Omental fat pad (tissue), 4 donors: ENCODE data around the gene SIK3. TPM values are rescaled to one million over a fixed set of nuclear protein-coding genes. Genes with fewer than 3 reads are reported as not detected.

ENCODE experiments used
- ATAC-seq: fragments of 150-250 bp; one replicate; pipeline ENCODE4 v1.9.1; 2016; ENCODE audit warnings: mild to moderate bottlenecking, moderate library complexity; ENCODE audit not compliant: low FRiP score
- DNase-seq: peaks from one replicate; pipeline ENCODE4 v3.0.0-alpha.2; 2019; ENCODE audit warnings: low spot score
- CTCF ChIP-seq, 3 donors: fragments of 450-650 bp; IDR thresholded peaks; one replicate each; pipeline ENCODE4 v1.5.1; 2016 to 2017; ENCODE audit warnings: antibody characterized with exemption in 3 of 3, mild to moderate bottlenecking in 3 of 3, moderate library complexity in 2 of 3
- total RNA-seq, 4 donors: library from RNA; depleted of rRNA; stranded (reverse); fragments of >200 nt; gene quantifications; one replicate each; pipeline ENCODE4 v1.1.0, GENCODE V29; 2016

Gene SIK3
- total RNA-seq, 4 donors from 2014 or later: 31.2 to 54.6 (median 50.2) TPM

DNA sequence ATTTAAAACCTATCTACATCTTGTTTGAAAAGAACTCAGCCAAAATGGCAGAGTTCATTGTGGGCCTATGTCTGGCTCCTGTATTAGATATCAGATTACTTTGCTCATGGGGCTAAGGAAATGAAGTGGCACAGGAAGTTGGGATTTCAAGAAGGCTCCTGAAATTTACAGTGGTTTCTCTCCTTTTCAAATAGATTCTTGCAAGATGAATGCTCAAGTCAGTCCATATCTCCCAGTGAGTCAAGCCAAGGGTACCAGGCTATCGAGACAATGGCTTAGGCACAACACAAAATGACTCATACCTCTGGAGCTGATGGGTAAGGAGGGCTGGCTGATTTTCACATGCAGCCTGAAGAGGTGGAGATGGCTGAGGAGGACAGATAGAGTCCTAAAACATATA is 236.7 kb downstream of the SIK3 start:
- ATAC-seq: no peak
- no peak for DNase-seq
- TF ChIP-seq CTCF (IDR thresholded peaks at IDR 0.05): no peak

- no peak for TF ChIP-seq CTCF (IDR thresholded peaks at IDR 0.05)
- ATAC-seq: no peak
- DNase-seq: no peak
Observed at GRCh38 chr11:116860303-116860702, 237.9 kb downstream of the SIK3 start.

DNA sequence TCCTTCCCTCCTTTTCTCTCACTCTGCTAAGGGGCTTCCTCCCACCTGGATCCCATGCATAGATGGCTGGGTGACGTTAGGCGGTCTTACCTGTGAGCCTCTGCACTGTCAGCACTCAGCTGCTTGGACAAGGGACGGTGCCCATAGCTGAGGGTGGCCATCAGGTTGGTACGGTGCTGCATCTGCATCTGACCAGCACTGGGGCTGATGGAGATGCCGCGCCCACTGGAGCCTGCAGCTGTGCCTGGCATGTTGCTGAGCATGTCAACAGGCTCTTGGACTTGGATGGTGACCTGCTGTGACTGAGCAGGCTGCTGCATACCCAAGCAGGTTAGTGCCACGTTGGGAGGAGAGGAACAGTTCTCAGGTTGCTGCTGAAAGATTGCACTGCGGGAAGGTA is 239.1 kb downstream of the SIK3 start:
- ATAC-seq (no peak), DNase-seq (no peak)
- no peak for TF ChIP-seq CTCF (IDR thresholded peaks at IDR 0.05)

GRCh38 chr11:116857936-116858335 is 240.3 kb downstream of the SIK3 start:
- ATAC-seq (peak; percentile 37), DNase-seq (no peak)
- no peak for TF ChIP-seq CTCF (IDR thresholded peaks at IDR 0.05)

- DNase-seq (no peak), ATAC-seq (no peak)
- no peak for TF ChIP-seq CTCF (IDR thresholded peaks at IDR 0.05)
Observed at GRCh38 chr11:116857316-116857715, 240.9 kb downstream of the SIK3 start.

DNA sequence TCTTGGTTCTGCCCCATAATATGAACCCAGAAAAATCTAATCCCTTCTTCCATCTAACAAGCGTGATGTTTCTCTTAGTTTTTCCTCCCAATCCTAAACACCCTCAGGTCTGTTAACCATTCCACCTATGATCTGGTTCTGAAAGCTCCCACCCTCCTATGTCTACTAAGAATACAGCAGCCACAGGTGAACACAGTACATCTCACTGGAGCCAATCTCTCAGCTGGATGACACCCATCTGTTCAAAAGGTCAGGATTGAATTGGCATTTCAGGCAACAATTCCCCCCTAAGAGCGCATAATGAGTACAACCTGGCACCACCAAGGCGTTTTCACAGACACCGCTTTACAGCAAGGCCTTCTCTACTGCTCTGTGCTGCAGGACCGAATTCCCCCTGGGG is 241.8 kb downstream of the SIK3 start:
- DNase-seq (no peak), ATAC-seq (no peak)
- no peak for TF ChIP-seq CTCF (IDR thresholded peaks at IDR 0.05)

DNA sequence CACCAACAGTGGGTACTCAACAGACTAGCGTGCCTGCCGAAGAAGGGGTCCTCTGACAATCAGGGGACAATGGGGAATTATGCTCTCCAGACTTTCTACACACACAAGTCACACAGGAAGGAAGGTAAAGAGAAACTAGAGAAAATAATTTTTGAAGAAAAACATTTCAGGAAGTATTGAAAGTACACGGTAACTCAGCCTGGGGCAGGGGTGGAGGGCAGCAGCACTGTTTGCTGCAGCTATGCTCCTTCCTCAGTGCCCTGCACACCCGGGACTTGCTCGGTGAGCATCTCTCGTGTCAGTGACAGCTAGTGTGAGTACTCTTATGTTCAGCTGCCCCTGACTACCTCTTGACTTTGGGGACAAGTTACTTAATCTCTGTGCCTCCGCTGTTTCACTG is 242.8 kb downstream of the SIK3 start:
- no peak for TF ChIP-seq CTCF (IDR thresholded peaks at IDR 0.05)
- DNase-seq: no peak
- no peak for ATAC-seq
